H9 (cell line): ENCODE results near the gene NUP214. TPM values are rescaled to one million over a fixed set of nuclear protein-coding genes. Genes with fewer than 3 reads are reported as not detected.
A peak's percentile ranks its signal among the peaks of the same experiment; 100 is the strongest.

ENCODE experiments used
- DNase-seq: peaks from one replicate; pipeline ENCODE4 v3.0.0-alpha.2; 2017
- H2AFZ ChIP-seq: one replicate; pipeline ENCODE4 v1.6.1; 2013; ENCODE audit warnings: mild to moderate bottlenecking, low read length, control low read depth, moderate library complexity
- H2AK5ac ChIP-seq: 2 replicates; pipeline ENCODE4 v1.6.1; 2013; ENCODE audit warnings: low read length, control low read depth, mixed read lengths; ENCODE audit not compliant: insufficient read length
- H2BK120ac ChIP-seq: one replicate; pipeline ENCODE4 v1.6.1; 2013; ENCODE audit warnings: low read depth, mild to moderate bottlenecking, low read length, control low read depth, inconsistent platforms; ENCODE audit not compliant: poor library complexity, severe bottlenecking
- H2BK12ac ChIP-seq: 2 replicates; pipeline ENCODE4 v1.6.1; 2013; ENCODE audit warnings: low read length, control low read depth, mixed read lengths, low read depth; ENCODE audit not compliant: insufficient read length
- H2BK15ac ChIP-seq: 2 replicates; pipeline ENCODE4 v1.6.1; 2013; ENCODE audit warnings: low read depth, low read length, control low read depth
- H2BK20ac ChIP-seq: one replicate; pipeline ENCODE4 v1.6.1; 2013; ENCODE audit warnings: low read depth, mild to moderate bottlenecking, low read length, control low read depth, inconsistent platforms; ENCODE audit not compliant: poor library complexity, severe bottlenecking
- H2BK5ac ChIP-seq: 2 replicates; pipeline ENCODE4 v1.6.1; 2013; ENCODE audit warnings: low read length, control low read depth, mixed read lengths; ENCODE audit not compliant: insufficient read length
- H3K14ac ChIP-seq: 2 replicates; pipeline ENCODE4 v1.6.1; 2013; ENCODE audit warnings: low read length, control low read depth; ENCODE audit not compliant: insufficient read depth
- H3K18ac ChIP-seq: 2 replicates; pipeline ENCODE4 v1.6.1; 2013; ENCODE audit warnings: low read depth, mild to moderate bottlenecking, mixed read lengths, low read length, control low read depth; ENCODE audit not compliant: insufficient read length
- H3K23ac ChIP-seq: 2 replicates; pipeline ENCODE4 v1.6.1; 2013; ENCODE audit warnings: low read length, control low read depth, mixed read lengths, low read depth; ENCODE audit not compliant: insufficient read length
- H3K23me2 ChIP-seq: 2 replicates; pipeline ENCODE4 v1.6.1; 2013; ENCODE audit warnings: low read depth, mild to moderate bottlenecking, mixed read lengths, low read length, control low read depth; ENCODE audit not compliant: insufficient read length, poor library complexity, severe bottlenecking
- H3K27ac ChIP-seq: 2 replicates; pipeline ENCODE4 v1.5.1; 2013; ENCODE audit warnings: low read length, control low read depth, mixed read lengths, low read depth; ENCODE audit not compliant: insufficient read length
- H3K27me3 ChIP-seq: 2 replicates; pipeline ENCODE4 v1.6.1; 2013; ENCODE audit warnings: low read length, control low read depth, inconsistent platforms; ENCODE audit not compliant: insufficient read depth
- H3K4ac ChIP-seq: 2 replicates; pipeline ENCODE4 v1.6.1; 2013; ENCODE audit warnings: low read depth, mild to moderate bottlenecking, control low read depth, inconsistent platforms, low read length, moderate library complexity
- H3K4me1 ChIP-seq: 2 replicates; pipeline ENCODE4 v1.6.1; 2013; ENCODE audit warnings: low read length, control low read depth, inconsistent platforms; ENCODE audit not compliant: insufficient read depth
- H3K4me2 ChIP-seq: 2 replicates; pipeline ENCODE4 v1.6.1; 2013; ENCODE audit warnings: low read length, control low read depth, mixed read lengths; ENCODE audit not compliant: insufficient read length, insufficient read depth
- H3K56ac ChIP-seq: 2 replicates; pipeline ENCODE4 v1.6.1; 2013; ENCODE audit warnings: low read depth, mild to moderate bottlenecking, mixed read lengths, low read length, control low read depth; ENCODE audit not compliant: insufficient read length
- H3K79me1 ChIP-seq: 2 replicates; pipeline ENCODE4 v1.6.1; 2013; ENCODE audit warnings: low read depth, mild to moderate bottlenecking, moderate library complexity, low read length, control low read depth, inconsistent platforms; ENCODE audit not compliant: insufficient read depth, poor library complexity, severe bottlenecking
- H3K79me2 ChIP-seq: 2 replicates; pipeline ENCODE4 v1.6.1; 2013; ENCODE audit warnings: low read length, control low read depth, inconsistent platforms; ENCODE audit not compliant: insufficient read depth
- H3K9ac ChIP-seq: 2 replicates; pipeline ENCODE4 v1.6.1; 2013; ENCODE audit warnings: low read length, control low read depth, mixed read lengths; ENCODE audit not compliant: insufficient read length; ENCODE audit errors: extremely low read depth
- H3K9me3 ChIP-seq: one replicate; pipeline ENCODE4 v1.6.1; 2013; ENCODE audit warnings: low read depth, low read length, inconsistent platforms; ENCODE audit not compliant: control insufficient read depth
- H3T11ph ChIP-seq: one replicate; pipeline ENCODE4 v1.6.1; 2013; ENCODE audit warnings: mild to moderate bottlenecking, low read length, control low read depth, inconsistent platforms
- H4K20me1 ChIP-seq: one replicate; pipeline ENCODE4 v1.6.1; 2013; ENCODE audit not compliant: control insufficient read depth, insufficient read length, insufficient read depth
- H4K5ac ChIP-seq: 2 replicates; pipeline ENCODE4 v1.6.1; 2013; ENCODE audit warnings: low read depth, mild to moderate bottlenecking, mixed read lengths, low read length, control low read depth; ENCODE audit not compliant: insufficient read length
- H4K8ac ChIP-seq: replicated peaks from 2 replicates; pipeline ENCODE4 v1.6.1; 2013; ENCODE audit warnings: low read length, control low read depth, mixed read lengths, low read depth; ENCODE audit not compliant: insufficient read length
- H4K91ac ChIP-seq: 2 replicates; pipeline ENCODE4 v1.6.1; 2013; ENCODE audit warnings: low read depth, mild to moderate bottlenecking, moderate library complexity, mixed read lengths, low read length, control low read depth; ENCODE audit not compliant: insufficient read length
- H3K27ac Mint-ChIP-seq, 3 experiments: 2 replicates in 2 of 3; 3 replicates in 1 of 3; pipeline ENCODE4 v1.8.0; 2020 to 2021; ENCODE audit warnings: mixed read lengths in 3 of 3, mild to moderate bottlenecking in 1 of 3, moderate library complexity in 1 of 3
- H3K27me3 Mint-ChIP-seq: 2 replicates; pipeline ENCODE4 v1.8.0; 2021; ENCODE audit warnings: low read depth, mild to moderate bottlenecking, moderate library complexity, mixed read lengths
- H3K36me3 Mint-ChIP-seq, 3 experiments: 2 replicates in 2 of 3; 3 replicates in 1 of 3; pipeline ENCODE4 v1.8.0; 2020 to 2021; ENCODE audit warnings: low read depth in 3 of 3, mixed read lengths in 3 of 3; ENCODE audit not compliant: insufficient read depth in 1 of 3
- H3K4me1 Mint-ChIP-seq, 2 experiments: 2 replicates each; pipeline ENCODE4 v1.8.0; 2020; ENCODE audit warnings: mixed read lengths in 2 of 2
- H3K4me3 Mint-ChIP-seq, 2 experiments: 2 replicates in 1 of 2; 3 replicates in 1 of 2; pipeline ENCODE4 v1.8.0; 2020 to 2021; ENCODE audit warnings: mild to moderate bottlenecking in 2 of 2, mixed read lengths in 2 of 2, moderate library complexity in 1 of 2
- H3K9me3 Mint-ChIP-seq, 2 experiments: 2 replicates in 1 of 2; 3 replicates in 1 of 2; pipeline ENCODE4 v1.8.0; 2020; ENCODE audit warnings: mild to moderate bottlenecking in 2 of 2, mixed read lengths in 2 of 2, moderate library complexity in 1 of 2
- WGBS: extraction: QIAGEN DNeasy Blood & Tissue Kit; methylation state at CpG from one replicate; pipeline ENCODE4 v1.1.7; 2013; ENCODE audit warnings: missing lambda C conversion rate, low lambda C conversion rate, mixed read lengths; ENCODE audit not compliant: insufficient read length; ENCODE audit errors: extremely low coverage; 5-methylcytosine and 5-hydroxymethylcytosine counted together
- total RNA-seq: library from RNA; stranded (reverse); gene quantifications from 2 replicates; pipeline ENCODE4 v1.2.1, GENCODE V29; 2021
- TF ChIP-seq, protein P1 (sequence below): fragments of 200-600 bp; sonication (generic); conservative IDR thresholded peaks from 3 replicates; pipeline ENCODE4 v1.8.0; 2021; ENCODE audit warnings: antibody characterized with exemption, mild to moderate bottlenecking

The NUP214 gene
- total RNA-seq, 1 experiment from 2014 or later: 53.8 TPM

DNA sequence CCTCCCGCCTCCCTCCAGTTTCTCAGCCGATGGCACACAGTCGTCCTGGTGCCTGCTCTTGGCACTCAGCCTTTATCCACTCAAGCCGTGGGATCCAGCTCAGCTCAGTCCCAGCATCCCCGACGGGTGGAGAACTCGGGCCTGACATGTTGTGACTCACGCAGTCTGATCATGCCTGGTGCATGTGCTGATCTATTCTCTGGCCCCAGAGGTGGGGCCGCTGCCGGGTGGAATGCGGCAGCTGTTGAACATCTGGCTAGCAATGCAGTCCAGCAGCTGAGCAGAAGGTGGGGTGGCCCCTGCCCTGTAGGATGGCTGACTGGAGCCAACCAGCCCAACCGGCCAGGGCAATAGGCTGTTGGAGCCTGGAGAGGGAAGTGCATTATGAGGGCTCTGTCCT is 30.8 kb upstream of the NUP214 start:
- Histone ChIP-seq H4K5ac (no peak overlapping the region), H2BK20ac (no peak overlapping the region), H2BK120ac (no peak overlapping the region), H2BK15ac (no peak overlapping the region), H3K14ac (no peak overlapping the region), H3K27me3 (no peaks in the 10 kb centered on the region), H3K4me2 (no peak overlapping the region), H2BK12ac (no peak overlapping the region), H3K18ac (no peak overlapping the region), H3K9me3 (no peaks in the 10 kb centered on the region), H4K91ac (no peak overlapping the region), H3K9ac (no peak overlapping the region), H3K23me2 (peaks cover 3% of the 10 kb centered on the region), H4K8ac (no peak overlapping the region), H2BK5ac (no peak overlapping the region), H2AK5ac (no peak overlapping the region), H4K20me1 (no peaks in the 10 kb centered on the region), H3K56ac (no peak overlapping the region), H2AFZ (no peak overlapping the region), H3K79me2 (no peaks in the 10 kb centered on the region; the same call in 1 of the 2 replicates), H3T11ph (no peak overlapping the region), H3K79me1 (no peaks in the 10 kb centered on the region), H3K4ac (no peak overlapping the region), H3K27ac (no peak overlapping the region), H3K23ac (no peak overlapping the region), H3K4me1 (peaks cover 10% of the 10 kb centered on the region; the same call in 1 of the 2 replicates)
- DNase-seq: no peak
- no CpG with 5 or more reads among the region's 12 CpGs for WGBS
- H3K27me3 Mint-ChIP-seq: peaks cover 23% of the 10 kb centered on the region
- no peaks in the 10 kb centered on the region; a peak in 1 of 5 replicates for H3K9me3 Mint-ChIP-seq
- no peak overlapping the region for H3K4me3 Mint-ChIP-seq
- H3K36me3 Mint-ChIP-seq: peaks cover 7 to 16% (median 14%) of the 10 kb centered on the region in 3 experiments; a peak in 6 of 7 replicates
- TF ChIP-seq, protein P1, sequence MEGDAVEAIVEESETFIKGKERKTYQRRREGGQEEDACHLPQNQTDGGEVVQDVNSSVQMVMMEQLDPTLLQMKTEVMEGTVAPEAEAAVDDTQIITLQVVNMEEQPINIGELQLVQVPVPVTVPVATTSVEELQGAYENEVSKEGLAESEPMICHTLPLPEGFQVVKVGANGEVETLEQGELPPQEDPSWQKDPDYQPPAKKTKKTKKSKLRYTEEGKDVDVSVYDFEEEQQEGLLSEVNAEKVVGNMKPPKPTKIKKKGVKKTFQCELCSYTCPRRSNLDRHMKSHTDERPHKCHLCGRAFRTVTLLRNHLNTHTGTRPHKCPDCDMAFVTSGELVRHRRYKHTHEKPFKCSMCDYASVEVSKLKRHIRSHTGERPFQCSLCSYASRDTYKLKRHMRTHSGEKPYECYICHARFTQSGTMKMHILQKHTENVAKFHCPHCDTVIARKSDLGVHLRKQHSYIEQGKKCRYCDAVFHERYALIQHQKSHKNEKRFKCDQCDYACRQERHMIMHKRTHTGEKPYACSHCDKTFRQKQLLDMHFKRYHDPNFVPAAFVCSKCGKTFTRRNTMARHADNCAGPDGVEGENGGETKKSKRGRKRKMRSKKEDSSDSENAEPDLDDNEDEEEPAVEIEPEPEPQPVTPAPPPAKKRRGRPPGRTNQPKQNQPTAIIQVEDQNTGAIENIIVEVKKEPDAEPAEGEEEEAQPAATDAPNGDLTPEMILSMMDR: no peak
- peaks cover 32 to 36% of the 10 kb centered on the region in 2 experiments for H3K4me1 Mint-ChIP-seq
- peak overlapping the region in 1 of 3 experiments; percentile 34; a peak in 1 of 7 replicates for H3K27ac Mint-ChIP-seq
